GM12801 (cell line): ENCODE measurements around the gene B3GAT1.

Experiments
- TF ChIP-seq, protein P1 (sequence below): IDR thresholded peaks from one replicate; pipeline ENCODE4 v1.5.1; 2011; ENCODE audit warnings: control low read depth; ENCODE audit not compliant: insufficient read length; ENCODE audit errors: extremely low read depth

Gene B3GAT1

DNA sequence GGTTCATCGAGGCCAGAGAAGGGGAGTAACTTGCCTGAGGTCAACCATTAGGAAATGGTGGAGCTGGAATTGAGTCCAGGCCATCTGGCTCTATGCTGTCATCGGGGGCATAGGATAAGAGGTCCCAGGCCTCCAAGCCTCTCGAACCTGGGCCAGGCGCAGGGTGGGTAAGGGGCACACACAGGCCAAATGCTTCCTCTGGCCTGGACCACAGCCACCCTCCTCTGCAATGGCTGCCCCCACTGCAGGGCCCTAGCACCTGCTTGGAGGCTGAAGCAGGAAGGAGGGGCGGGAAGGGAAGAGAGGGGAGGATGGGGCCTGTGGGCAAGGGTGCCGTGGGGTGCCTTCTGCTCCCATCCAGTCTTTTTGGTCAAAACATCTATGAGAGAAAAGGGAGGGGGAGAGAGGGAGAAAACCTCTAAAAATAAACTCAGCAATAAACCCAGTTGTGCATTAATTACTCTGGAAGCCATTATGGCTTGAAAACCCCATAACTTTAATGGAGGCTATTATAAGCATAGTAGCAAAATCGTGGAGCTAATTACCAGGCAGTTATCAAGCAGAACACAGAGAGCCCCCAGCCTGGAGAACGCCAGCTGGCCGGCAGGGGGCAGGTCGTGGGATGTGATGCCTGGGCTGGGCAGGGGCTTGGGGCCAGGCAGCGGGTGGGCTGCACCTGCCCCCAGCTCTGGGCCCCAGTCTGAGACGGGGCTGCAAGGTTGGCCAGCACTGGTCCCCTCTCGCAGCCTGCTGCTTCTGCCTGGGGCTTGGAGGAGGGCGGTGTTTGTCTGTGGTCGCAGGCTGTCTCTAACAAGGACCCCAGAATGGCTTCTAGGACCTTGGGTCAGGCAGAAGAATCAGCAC, 21.1 kb downstream of the B3GAT1 start:
- TF ChIP-seq, protein P1, sequence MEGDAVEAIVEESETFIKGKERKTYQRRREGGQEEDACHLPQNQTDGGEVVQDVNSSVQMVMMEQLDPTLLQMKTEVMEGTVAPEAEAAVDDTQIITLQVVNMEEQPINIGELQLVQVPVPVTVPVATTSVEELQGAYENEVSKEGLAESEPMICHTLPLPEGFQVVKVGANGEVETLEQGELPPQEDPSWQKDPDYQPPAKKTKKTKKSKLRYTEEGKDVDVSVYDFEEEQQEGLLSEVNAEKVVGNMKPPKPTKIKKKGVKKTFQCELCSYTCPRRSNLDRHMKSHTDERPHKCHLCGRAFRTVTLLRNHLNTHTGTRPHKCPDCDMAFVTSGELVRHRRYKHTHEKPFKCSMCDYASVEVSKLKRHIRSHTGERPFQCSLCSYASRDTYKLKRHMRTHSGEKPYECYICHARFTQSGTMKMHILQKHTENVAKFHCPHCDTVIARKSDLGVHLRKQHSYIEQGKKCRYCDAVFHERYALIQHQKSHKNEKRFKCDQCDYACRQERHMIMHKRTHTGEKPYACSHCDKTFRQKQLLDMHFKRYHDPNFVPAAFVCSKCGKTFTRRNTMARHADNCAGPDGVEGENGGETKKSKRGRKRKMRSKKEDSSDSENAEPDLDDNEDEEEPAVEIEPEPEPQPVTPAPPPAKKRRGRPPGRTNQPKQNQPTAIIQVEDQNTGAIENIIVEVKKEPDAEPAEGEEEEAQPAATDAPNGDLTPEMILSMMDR: no peak

DNA sequence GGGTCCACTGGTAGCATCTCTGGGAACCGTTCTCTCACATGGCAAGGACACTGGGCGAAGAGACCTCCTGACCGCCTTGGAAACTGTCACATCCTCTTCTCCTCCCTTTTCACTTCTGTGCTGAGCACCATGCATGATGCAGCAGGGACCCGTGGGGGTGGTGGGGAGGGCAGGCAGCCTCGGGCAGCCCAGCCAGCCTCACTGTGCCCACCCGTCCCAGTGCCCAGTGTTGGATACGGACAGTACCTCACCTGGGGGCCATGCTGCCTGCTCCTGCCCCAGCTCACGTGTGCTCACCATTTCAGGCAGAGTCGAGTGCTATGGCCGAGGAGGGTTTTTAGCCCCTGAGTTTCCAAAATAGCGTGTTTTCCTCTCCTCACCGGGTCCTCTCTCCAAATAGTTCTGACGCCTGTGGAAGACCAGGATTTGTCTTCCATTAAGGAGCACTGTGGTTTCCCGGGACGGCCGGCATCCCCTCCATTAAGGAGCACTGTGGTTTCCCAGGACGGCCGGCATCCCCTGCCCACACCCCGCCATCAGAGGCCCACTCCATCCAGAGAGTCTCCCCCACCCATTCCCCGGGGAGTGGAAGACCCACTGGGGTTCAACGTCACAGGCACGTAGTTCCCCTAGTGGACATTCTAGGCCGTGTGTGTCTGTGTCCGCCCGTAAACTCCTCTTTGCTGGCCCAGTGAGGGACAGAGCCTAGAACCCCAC, 22.4 kb downstream of the B3GAT1 start:
- TF ChIP-seq, protein P1: no peak

DNA sequence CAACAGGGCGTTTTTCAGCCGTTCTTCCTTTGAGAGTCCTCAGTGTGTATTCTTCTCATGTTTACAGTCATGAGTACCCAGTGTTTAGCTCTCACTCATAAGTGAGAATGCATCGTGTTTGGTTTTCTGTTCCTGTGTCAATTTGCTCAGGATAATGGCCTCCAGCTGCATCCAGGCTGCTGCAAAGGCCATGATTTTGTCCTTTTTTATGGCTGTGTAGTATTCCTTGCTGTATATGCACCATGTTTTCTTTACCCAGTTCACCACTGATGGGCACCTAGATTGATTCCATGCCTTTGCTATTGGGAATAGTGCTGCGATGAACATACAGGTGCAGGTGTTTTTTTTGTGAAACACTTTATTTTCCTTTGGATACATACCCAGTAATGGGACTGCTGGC, 23.5 kb downstream of the B3GAT1 start:
- TF ChIP-seq, protein P1: no peak

DNA sequence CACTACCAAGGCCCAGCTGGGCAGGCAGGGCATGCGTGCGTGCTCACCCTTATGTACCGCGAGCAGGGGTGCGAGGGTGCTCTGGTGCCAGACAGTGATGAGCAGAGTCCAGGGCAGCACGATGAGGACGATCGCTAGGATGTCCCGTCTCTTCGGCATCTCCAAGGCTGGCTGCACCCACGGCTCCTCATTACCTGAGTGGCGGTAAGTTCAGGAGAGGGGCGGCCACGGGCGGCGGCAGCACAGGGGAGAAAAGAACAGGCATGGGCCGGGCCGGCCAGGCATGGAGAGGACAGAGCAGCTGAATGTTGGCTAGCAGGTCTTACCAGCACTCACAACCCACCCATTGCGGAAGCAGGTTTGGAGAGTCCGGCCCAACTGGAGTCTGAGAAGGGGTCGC, 24.5 kb downstream of the B3GAT1 start:
- TF ChIP-seq, protein P1: no peak

DNA sequence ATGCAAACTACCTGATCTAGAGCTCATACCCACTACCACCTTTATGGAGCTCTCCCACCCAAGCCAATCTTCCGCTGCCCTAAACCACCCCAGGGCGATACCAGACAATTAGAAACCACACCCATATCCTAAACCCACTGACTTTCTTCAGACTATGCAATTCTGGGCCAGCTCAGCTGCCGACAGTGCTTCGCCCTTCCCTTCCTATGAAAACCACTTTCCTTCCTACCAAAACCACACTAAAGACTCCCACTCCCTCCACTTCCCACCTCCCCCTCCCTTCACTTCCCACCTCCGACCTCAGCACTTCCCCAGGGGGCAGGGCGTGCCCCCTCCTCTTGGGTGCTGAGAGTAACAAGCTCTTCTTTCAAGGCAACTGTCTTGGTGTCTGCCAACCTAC, 25.1 kb downstream of the B3GAT1 start:
- TF ChIP-seq, protein P1: no peak

DNA sequence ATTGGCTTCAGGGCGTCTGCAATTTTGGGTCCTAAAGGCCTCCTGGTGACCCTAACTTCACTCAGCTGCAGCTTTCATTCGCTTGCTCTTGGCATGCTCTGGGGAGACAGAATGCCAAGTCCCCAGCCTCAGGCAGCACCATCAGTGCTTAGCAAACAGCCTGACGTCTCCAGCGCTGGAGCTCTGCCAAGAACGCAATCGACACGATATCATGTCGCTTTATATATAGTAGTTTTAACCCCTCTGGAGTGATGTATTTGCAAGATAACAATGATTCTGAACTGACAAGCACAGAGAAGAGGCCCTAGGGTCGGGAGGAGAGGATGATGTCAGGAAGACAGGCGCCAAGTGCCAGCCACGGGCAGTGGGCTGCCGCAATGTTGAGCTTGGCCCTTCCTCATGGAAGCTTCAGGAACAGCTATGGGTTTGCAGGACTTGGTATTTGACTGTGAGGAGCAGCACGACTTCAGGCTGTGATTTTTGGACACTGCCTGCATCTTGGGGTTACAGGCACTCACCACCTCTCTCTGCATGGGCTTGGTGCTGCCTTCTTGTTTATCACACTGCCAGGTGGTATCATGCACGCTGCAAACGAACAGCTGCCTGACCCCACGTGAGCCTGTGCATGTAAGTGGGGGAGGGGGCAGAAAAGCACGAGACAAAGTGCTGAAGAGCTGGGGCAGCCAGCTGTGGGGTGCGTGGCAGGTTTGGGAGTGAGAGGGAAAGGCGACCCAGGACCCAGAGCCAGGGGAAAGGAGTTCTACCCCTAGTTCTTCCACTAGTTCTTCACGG, 26.1 kb downstream of the B3GAT1 start:
- TF ChIP-seq, protein P1: no peak

DNA sequence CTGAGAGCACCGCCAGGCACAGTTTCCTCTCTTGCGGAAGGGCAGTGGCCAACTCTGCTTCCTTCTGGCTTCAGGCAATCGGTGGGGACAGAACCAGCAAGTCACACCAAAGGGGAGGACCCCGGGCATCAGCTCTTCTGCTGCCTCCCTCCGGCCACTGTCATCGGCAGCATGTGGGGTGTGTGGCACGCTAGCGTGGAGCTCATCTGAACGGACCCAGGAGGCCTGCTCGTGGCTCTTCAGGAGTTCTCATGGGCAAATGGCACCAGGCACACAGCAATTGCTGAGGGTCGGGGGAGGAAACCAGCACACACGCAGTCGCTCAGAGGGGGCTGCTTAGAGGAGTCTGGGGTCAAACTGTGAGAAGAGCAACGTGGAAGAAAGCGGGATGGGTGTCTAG, 26.9 kb downstream of the B3GAT1 start:
- TF ChIP-seq, protein P1: no peak
